K562 (cell line): ENCODE measurements around the gene ZNF780B. TPM values are rescaled to one million over a fixed set of nuclear protein-coding genes. Genes with fewer than 3 reads are reported as not detected.

Experiments used
- CTBP1 ChIP-seq: fragments of 450-650 bp; IDR thresholded peaks from 2 replicates; pipeline ENCODE4 v1.6.1; 2016; ENCODE audit warnings: borderline replicate concordance
- HDAC2 ChIP-seq: fragments of 450-650 bp; IDR thresholded peaks from 2 replicates; pipeline ENCODE4 v1.6.1; 2016; ENCODE audit warnings: mild to moderate bottlenecking
- HDAC8 ChIP-seq: fragments of 450-650 bp; IDR thresholded peaks from 2 replicates; pipeline ENCODE4 v1.6.1; 2016; ENCODE audit warnings: mild to moderate bottlenecking, missing genetic modification characterization, moderate library complexity, missing compliant biosample characterization
- KAT7 ChIP-seq: sonication (generic); formaldehyde crosslinking; IDR thresholded peaks from 2 replicates; pipeline ENCODE4 v1.8.0; 2022; ENCODE audit warnings: missing genetic modification reagents, mild to moderate bottlenecking, borderline replicate concordance
- MEIS2 ChIP-seq: fragments of 450-650 bp; IDR thresholded peaks from 2 replicates; pipeline ENCODE4 v1.6.1; 2014; ENCODE audit warnings: mild to moderate bottlenecking; ENCODE audit not compliant: partially characterized antibody
- RBFOX2 ChIP-seq: fragments of 200-400 bp; formaldehyde crosslinking; IDR thresholded peaks from 2 replicates; pipeline ENCODE4 v1.6.1; 2017; ENCODE audit warnings: low read depth, mild to moderate bottlenecking, low read length, moderate library complexity
- ZKSCAN8 ChIP-seq: fragments of 200-800 bp; sonication (Bioruptor generic); IDR thresholded peaks from 2 replicates; pipeline ENCODE4 v1.6.1; 2016; ENCODE audit warnings: missing genetic modification characterization, missing compliant biosample characterization
- polyA plus RNA-seq, 8 experiments: library from polyadenylated mRNA; depleted of rRNA in 4 of 8; stranded (reverse) in 5 of 8; unstranded in 3 of 8; fragments of >200 nt; fragmentation: Nextera tagmentation in 2 of 8; fragmentation: Illumina TruSeq in 1 of 8; extraction: Ambion mirVana in 2 of 8; extraction: Trizol in 1 of 8; gene quantifications; 2 replicates each; pipeline versions ENCODE4 v1.2.1 to v1.2.3, GENCODE V29; 2011 to 2014; ENCODE audit warnings: inconsistent platforms in 1 of 8, missing spikeins in 1 of 8
- total RNA-seq, 7 experiments: library from RNA; depleted of rRNA in 6 of 7; stranded (reverse); fragments of >200 nt in 6 of 7; fragmentation: Illumina TruSeq in 2 of 7; extraction: Trizol in 2 of 7; gene quantifications; 2 replicates each; pipeline versions ENCODE4 v1.2.1 to v1.2.3, GENCODE V29; 2011 to 2021; ENCODE audit warnings: low replicate concordance in 1 of 7
- TF ChIP-seq, protein P1 (sequence below): fragments of 450-650 bp; IDR thresholded peaks from 2 replicates; pipeline ENCODE4 v1.6.1; 2016; ENCODE audit warnings: borderline replicate concordance
- TF ChIP-seq, protein P2 (sequence below), 2 experiments: fragments of 450-650 bp in 1 of 2; sonication (generic) in 1 of 2; formaldehyde crosslinking in 1 of 2; IDR thresholded peaks; 2 replicates each; pipeline versions ENCODE4 v1.7.1 to v1.9.0; 2016 to 2022; ENCODE audit warnings: inconsistent platforms in 1 of 2, mild to moderate bottlenecking in 1 of 2, missing genetic modification reagents in 1 of 2

The ZNF780B gene
- total and polyA plus RNA-seq, 9 of the 15 experiments (the other 6 are each of a cell fraction or from before 2014, with no cell fraction given) = 3.9 to 18.4 (median 8.8) TPM

DNA sequence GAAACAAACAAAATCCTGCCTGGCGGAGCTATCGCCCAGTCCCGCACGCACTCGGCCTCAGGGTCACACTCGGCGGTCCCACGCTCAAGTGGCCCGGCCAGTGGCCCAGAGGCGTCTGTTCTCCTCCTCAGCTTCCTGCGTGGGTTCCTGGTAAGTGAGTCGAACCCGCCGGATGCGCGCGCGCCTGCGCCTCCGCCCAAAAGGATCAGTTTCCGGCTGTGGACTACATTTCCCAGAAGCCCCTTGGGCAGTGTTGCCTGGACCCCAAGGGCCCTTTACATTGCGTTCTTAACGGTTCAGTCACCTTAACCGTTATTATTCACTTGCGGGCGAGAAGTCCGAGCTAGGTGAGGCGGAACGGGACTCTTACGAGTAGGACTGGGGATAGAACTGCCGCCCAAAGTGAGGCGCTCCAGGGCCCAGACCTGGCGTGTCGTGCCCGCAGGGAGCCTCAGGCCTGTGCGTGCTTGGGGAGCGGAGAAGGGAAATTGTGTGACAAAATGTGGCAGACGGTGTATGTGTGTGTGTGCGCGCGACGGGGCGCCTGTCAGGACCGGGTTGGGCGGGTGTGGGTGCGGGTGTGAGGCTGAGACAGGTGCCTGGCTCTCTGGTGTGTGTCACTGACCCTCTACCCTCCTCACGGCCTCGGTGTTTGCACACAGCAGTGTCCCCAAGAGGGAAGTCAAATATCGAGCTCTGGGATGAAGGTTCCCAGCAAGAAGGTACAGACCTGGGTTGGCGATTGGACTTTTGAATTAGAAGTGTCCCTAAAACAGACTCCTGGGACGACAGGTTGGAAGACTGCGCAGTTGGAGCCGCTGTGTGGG, 59.0 kb downstream of the ZNF780B start, which contains the start of gene ZNF546 (continued):
- TF ChIP-seq HDAC2 (peak; percentile 5; the same call in 1 of the 2 replicates), RBFOX2 (peak; percentile 96), MEIS2 (peak; percentile 74), ZKSCAN8 (CRISPR knock-in tag) (peak; percentile 91), HDAC8 (tag) (no peak), CTBP1 (peak; percentile 46; the same call in 1 of the 2 replicates), KAT7 (peak; percentile 66; the same call in 1 of the 2 replicates)
- TF ChIP-seq, protein P1, sequence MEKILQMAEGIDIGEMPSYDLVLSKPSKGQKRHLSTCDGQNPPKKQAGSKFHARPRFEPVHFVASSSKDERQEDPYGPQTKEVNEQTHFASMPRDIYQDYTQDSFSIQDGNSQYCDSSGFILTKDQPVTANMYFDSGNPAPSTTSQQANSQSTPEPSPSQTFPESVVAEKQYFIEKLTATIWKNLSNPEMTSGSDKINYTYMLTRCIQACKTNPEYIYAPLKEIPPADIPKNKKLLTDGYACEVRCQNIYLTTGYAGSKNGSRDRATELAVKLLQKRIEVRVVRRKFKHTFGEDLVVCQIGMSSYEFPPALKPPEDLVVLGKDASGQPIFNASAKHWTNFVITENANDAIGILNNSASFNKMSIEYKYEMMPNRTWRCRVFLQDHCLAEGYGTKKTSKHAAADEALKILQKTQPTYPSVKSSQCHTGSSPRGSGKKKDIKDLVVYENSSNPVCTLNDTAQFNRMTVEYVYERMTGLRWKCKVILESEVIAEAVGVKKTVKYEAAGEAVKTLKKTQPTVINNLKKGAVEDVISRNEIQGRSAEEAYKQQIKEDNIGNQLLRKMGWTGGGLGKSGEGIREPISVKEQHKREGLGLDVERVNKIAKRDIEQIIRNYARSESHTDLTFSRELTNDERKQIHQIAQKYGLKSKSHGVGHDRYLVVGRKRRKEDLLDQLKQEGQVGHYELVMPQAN = peak; percentile 20; the same call in 1 of the 2 replicates
- TF ChIP-seq, protein P2, sequence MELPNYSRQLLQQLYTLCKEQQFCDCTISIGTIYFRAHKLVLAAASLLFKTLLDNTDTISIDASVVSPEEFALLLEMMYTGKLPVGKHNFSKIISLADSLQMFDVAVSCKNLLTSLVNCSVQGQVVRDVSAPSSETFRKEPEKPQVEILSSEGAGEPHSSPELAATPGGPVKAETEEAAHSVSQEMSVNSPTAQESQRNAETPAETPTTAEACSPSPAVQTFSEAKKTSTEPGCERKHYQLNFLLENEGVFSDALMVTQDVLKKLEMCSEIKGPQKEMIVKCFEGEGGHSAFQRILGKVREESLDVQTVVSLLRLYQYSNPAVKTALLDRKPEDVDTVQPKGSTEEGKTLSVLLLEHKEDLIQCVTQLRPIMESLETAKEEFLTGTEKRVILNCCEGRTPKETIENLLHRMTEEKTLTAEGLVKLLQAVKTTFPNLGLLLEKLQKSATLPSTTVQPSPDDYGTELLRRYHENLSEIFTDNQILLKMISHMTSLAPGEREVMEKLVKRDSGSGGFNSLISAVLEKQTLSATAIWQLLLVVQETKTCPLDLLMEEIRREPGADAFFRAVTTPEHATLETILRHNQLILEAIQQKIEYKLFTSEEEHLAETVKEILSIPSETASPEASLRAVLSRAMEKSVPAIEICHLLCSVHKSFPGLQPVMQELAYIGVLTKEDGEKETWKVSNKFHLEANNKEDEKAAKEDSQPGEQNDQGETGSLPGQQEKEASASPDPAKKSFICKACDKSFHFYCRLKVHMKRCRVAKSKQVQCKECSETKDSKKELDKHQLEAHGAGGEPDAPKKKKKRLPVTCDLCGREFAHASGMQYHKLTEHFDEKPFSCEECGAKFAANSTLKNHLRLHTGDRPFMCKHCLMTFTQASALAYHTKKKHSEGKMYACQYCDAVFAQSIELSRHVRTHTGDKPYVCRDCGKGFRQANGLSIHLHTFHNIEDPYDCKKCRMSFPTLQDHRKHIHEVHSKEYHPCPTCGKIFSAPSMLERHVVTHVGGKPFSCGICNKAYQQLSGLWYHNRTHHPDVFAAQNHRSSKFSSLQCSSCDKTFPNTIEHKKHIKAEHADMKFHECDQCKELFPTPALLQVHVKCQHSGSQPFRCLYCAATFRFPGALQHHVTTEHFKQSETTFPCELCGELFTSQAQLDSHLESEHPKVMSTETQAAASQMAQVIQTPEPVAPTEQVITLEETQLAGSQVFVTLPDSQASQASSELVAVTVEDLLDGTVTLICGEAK (IDR thresholded peaks at IDR 0.05) = peak; percentile 84
- TF ChIP-seq, protein P2 (CRISPR knock-in tag; IDR thresholded peaks at IDR 0.05) = no peak; the same call in 1 of the 2 replicates
